Measurements from ENCODE around the gene MON1A.

The MON1A gene

GRCh38 chr3:49880581-49881315, 48.9 kb downstream of the MON1A start:
- H2AFZ ChIP-seq (ENCODE audit: low read depth, low read length), result no peak overlapping the region
- no peak overlapping the region for H4K8ac ChIP-seq (ENCODE audit: low read length)
- no peak overlapping the region for H3K18ac ChIP-seq (ENCODE audit: low read depth in 1 of 2, low read length in 2 of 2)
- H3K9ac ChIP-seq (ENCODE audit: low read length), result no peak overlapping the region
- no peak overlapping the region for H4K91ac ChIP-seq (ENCODE audit: low read length)
- H3K36me3 ChIP-seq (ENCODE audit: control insufficient read depth in 1 of 2, insufficient read depth in 2 of 2, low read depth in 1 of 2, low read length in 2 of 2), result no peaks in the 10 kb centered on the region
- no peaks in the 10 kb centered on the region for H3K79me1 ChIP-seq (replicated peaks; ENCODE audit: low read length, poor library complexity, severe bottlenecking)
- no peak overlapping the region for H3K27ac ChIP-seq (ENCODE audit: low read length, poor library complexity, severe bottlenecking)
- H3K23ac ChIP-seq (ENCODE audit: low read length in 2 of 2), result no peak overlapping the region
- no peak for DNase-seq
- WGBS, result 63% methylated on average over 3 of the region's 6 CpGs
- H3K9me3 ChIP-seq (ENCODE audit: control insufficient read depth, low read length), result no peaks in the 10 kb centered on the region
- no peak overlapping the region for H2BK15ac ChIP-seq (ENCODE audit: low read depth, poor library complexity, severe bottlenecking)
- no peak overlapping the region for H2BK120ac ChIP-seq (ENCODE audit: low read depth, low read length)
- H3K4me2 ChIP-seq (ENCODE audit: low read length, poor library complexity, severe bottlenecking), result no peak overlapping the region
- H2AK5ac ChIP-seq (ENCODE audit: low read length, severe bottlenecking), result no peak overlapping the region
- no peak overlapping the region for H3K14ac ChIP-seq (ENCODE audit: low read length in 2 of 2)
- no peak overlapping the region for H3K4ac ChIP-seq (ENCODE audit: low read depth in 1 of 2, low read length in 2 of 2)
- no peaks in the 10 kb centered on the region for H3K4me1 ChIP-seq (ENCODE audit: control insufficient read depth, insufficient read depth, low read depth, low read length)
- no peak overlapping the region for H2BK5ac ChIP-seq (ENCODE audit: low read depth, low read length, poor library complexity, severe bottlenecking)
- no peak overlapping the region for H2BK12ac ChIP-seq (ENCODE audit: low read length in 2 of 2)
- H3K4me3 ChIP-seq (ENCODE audit: insufficient read depth in 1 of 2, low read depth in 1 of 2, low read length in 2 of 2), result no peak overlapping the region
- H3K27me3 ChIP-seq (ENCODE audit: control insufficient read depth in 1 of 2, insufficient read depth in 1 of 2, low read length in 2 of 2), result peaks cover 35 to 44% of the 10 kb centered on the region in 2 experiments

DNA sequence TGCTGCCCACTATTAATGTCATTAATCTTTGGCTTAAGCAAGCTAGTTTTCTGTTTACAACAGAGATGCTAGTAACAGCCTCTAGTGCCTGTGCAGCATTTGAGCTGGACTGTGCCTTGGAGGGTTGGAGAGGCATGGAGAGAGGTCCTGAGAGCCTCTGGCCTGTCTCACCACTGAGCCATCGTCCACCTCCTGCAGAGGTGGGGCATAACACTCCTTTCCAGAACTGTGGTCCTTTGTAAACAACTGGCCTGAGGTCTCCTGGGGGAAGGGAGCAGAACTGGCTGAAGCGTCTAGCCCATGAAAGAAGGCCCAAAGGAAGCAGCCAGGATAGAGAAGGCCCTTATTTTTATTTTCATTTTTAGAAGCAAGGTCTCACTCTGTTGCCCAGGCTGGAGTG, 49.9 kb downstream of the MON1A start:
- Histone ChIP-seq H3K27me3 (ENCODE audit: control insufficient read depth in 1 of 2, insufficient read depth in 1 of 2, low read length in 2 of 2) (peaks cover 37 to 54% of the 10 kb centered on the region in 2 experiments), H3K4ac (ENCODE audit: low read depth in 1 of 2, low read length in 2 of 2) (no peak overlapping the region), H4K8ac (ENCODE audit: low read length) (no peak overlapping the region), H3K4me1 (ENCODE audit: control insufficient read depth, insufficient read depth, low read depth, low read length) (no peaks in the 10 kb centered on the region), H2AFZ (ENCODE audit: low read depth, low read length) (no peak overlapping the region), H3K36me3 (ENCODE audit: control insufficient read depth in 1 of 2, insufficient read depth in 2 of 2, low read depth in 1 of 2, low read length in 2 of 2) (no peaks in the 10 kb centered on the region), H2BK15ac (ENCODE audit: low read depth, poor library complexity, severe bottlenecking) (no peak overlapping the region), H2BK12ac (ENCODE audit: low read length in 2 of 2) (no peak overlapping the region), H3K4me3 (ENCODE audit: insufficient read depth in 1 of 2, low read depth in 1 of 2, low read length in 2 of 2) (no peak overlapping the region), H3K23ac (ENCODE audit: low read length in 2 of 2) (peak overlapping the region in 1 of 2 experiments; percentile 34), H2AK5ac (ENCODE audit: low read length, severe bottlenecking) (no peak overlapping the region), H3K9ac (ENCODE audit: low read length) (no peak overlapping the region), H3K27ac (ENCODE audit: low read length, poor library complexity, severe bottlenecking) (no peak overlapping the region), H4K91ac (ENCODE audit: low read length) (no peak overlapping the region), H3K79me1 (replicated peaks; ENCODE audit: low read length, poor library complexity, severe bottlenecking) (no peaks in the 10 kb centered on the region), H3K14ac (ENCODE audit: low read length in 2 of 2) (no peak overlapping the region), H2BK120ac (ENCODE audit: low read depth, low read length) (no peak overlapping the region), H3K9me3 (ENCODE audit: control insufficient read depth, low read length) (no peaks in the 10 kb centered on the region), H2BK5ac (ENCODE audit: low read depth, low read length, poor library complexity, severe bottlenecking) (no peak overlapping the region), H3K18ac (ENCODE audit: low read depth in 1 of 2, low read length in 2 of 2) (no peak overlapping the region), H3K4me2 (ENCODE audit: low read length, poor library complexity, severe bottlenecking) (no peak overlapping the region)
- DNase-seq, result no peak
- WGBS, result 68% methylated on average over 2 of the region's 2 CpGs

- no peak overlapping the region for H3K14ac ChIP-seq (ENCODE audit: low read length in 2 of 2)
- H2BK120ac ChIP-seq (ENCODE audit: low read depth, low read length), result no peak overlapping the region
- H2AK5ac ChIP-seq (ENCODE audit: low read length, severe bottlenecking), result no peak overlapping the region
- no peaks in the 10 kb centered on the region for H3K79me1 ChIP-seq (replicated peaks; ENCODE audit: low read length, poor library complexity, severe bottlenecking)
- no peak overlapping the region for H3K27ac ChIP-seq (ENCODE audit: low read length, poor library complexity, severe bottlenecking)
- H3K9me3 ChIP-seq (ENCODE audit: control insufficient read depth, low read length), result no peaks in the 10 kb centered on the region
- H4K8ac ChIP-seq (ENCODE audit: low read length), result no peak overlapping the region
- H2AFZ ChIP-seq (ENCODE audit: low read depth, low read length), result no peak overlapping the region
- H3K18ac ChIP-seq (ENCODE audit: low read depth in 1 of 2, low read length in 2 of 2), result no peak overlapping the region
- no peak overlapping the region for H3K23ac ChIP-seq (ENCODE audit: low read length in 2 of 2)
- H2BK5ac ChIP-seq (ENCODE audit: low read depth, low read length, poor library complexity, severe bottlenecking), result no peak overlapping the region
- H3K27me3 ChIP-seq (ENCODE audit: control insufficient read depth in 1 of 2, insufficient read depth in 1 of 2, low read length in 2 of 2), result peaks cover 46 to 64% of the 10 kb centered on the region in 2 experiments
- no peak overlapping the region for H2BK15ac ChIP-seq (ENCODE audit: low read depth, poor library complexity, severe bottlenecking)
- no peaks in the 10 kb centered on the region for H3K36me3 ChIP-seq (ENCODE audit: control insufficient read depth in 1 of 2, insufficient read depth in 2 of 2, low read depth in 1 of 2, low read length in 2 of 2)
- H3K4me2 ChIP-seq (ENCODE audit: low read length, poor library complexity, severe bottlenecking), result no peak overlapping the region
- no peaks in the 10 kb centered on the region for H3K4me1 ChIP-seq (ENCODE audit: control insufficient read depth, insufficient read depth, low read depth, low read length)
- no peak overlapping the region for H3K4ac ChIP-seq (ENCODE audit: low read depth in 1 of 2, low read length in 2 of 2)
- no peak overlapping the region for H2BK12ac ChIP-seq (ENCODE audit: low read length in 2 of 2)
- H3K9ac ChIP-seq (ENCODE audit: low read length), result no peak overlapping the region
- DNase-seq, result no peak
- no peak overlapping the region for H4K91ac ChIP-seq (ENCODE audit: low read length)
- H3K4me3 ChIP-seq (ENCODE audit: insufficient read depth in 1 of 2, low read depth in 1 of 2, low read length in 2 of 2), result no peak overlapping the region
Measured at GRCh38 chr3:49878686-49879085, 50.9 kb downstream of the MON1A start.

- Histone ChIP-seq H3K14ac (ENCODE audit: low read length in 2 of 2) (no peak overlapping the region), H2AFZ (ENCODE audit: low read depth, low read length) (no peak overlapping the region), H2BK15ac (ENCODE audit: low read depth, poor library complexity, severe bottlenecking) (no peak overlapping the region), H4K8ac (ENCODE audit: low read length) (peak overlapping the region; percentile 25), H2AK5ac (ENCODE audit: low read length, severe bottlenecking) (no peak overlapping the region), H3K36me3 (ENCODE audit: control insufficient read depth in 1 of 2, insufficient read depth in 2 of 2, low read depth in 1 of 2, low read length in 2 of 2) (no peaks in the 10 kb centered on the region), H3K23ac (ENCODE audit: low read length in 2 of 2) (no peak overlapping the region), H2BK120ac (ENCODE audit: low read depth, low read length) (no peak overlapping the region), H3K4me2 (ENCODE audit: low read length, poor library complexity, severe bottlenecking) (no peak overlapping the region), H2BK5ac (ENCODE audit: low read depth, low read length, poor library complexity, severe bottlenecking) (no peak overlapping the region), H3K4me1 (ENCODE audit: control insufficient read depth, insufficient read depth, low read depth, low read length) (no peaks in the 10 kb centered on the region), H4K91ac (ENCODE audit: low read length) (no peak overlapping the region), H3K4me3 (ENCODE audit: insufficient read depth in 1 of 2, low read depth in 1 of 2, low read length in 2 of 2) (no peak overlapping the region), H3K79me1 (replicated peaks; ENCODE audit: low read length, poor library complexity, severe bottlenecking) (no peaks in the 10 kb centered on the region), H3K9ac (ENCODE audit: low read length) (no peak overlapping the region), H3K9me3 (ENCODE audit: control insufficient read depth, low read length) (no peaks in the 10 kb centered on the region), H3K27ac (ENCODE audit: low read length, poor library complexity, severe bottlenecking) (no peak overlapping the region), H3K18ac (ENCODE audit: low read depth in 1 of 2, low read length in 2 of 2) (no peak overlapping the region), H2BK12ac (ENCODE audit: low read length in 2 of 2) (no peak overlapping the region), H3K4ac (ENCODE audit: low read depth in 1 of 2, low read length in 2 of 2) (no peak overlapping the region), H3K27me3 (ENCODE audit: control insufficient read depth in 1 of 2, insufficient read depth in 1 of 2, low read length in 2 of 2) (peaks cover 46 to 60% of the 10 kb centered on the region in 2 experiments)
- DNase-seq, result no peak
- no CpG with 5 or more reads among the region's 2 CpGs for WGBS
Measured at GRCh38 chr3:49877716-49878115, 51.9 kb downstream of the MON1A start.

Measured in mesenchymal stem cell (in vitro differentiated cells and primary cell).